Uterus (tissue), 4 donors: Measurements from ENCODE around the gene HES2. TPM values are rescaled to one million over a fixed set of nuclear protein-coding genes. Genes with fewer than 3 reads are reported as not detected.
"Not testable (repeated sequence)": the region's sequence is repeated elsewhere in the genome, so short reads cannot be mapped to it uniquely, and the experiment has no call there.

Experiments
- DNase-seq, 2 donors: peaks; one replicate each; pipeline ENCODE4 v3.0.0-alpha.2; 2019 to 2020
- H3K27ac ChIP-seq, 2 donors: fragments of 200-600 bp; sonication (generic); 1 replicate in 1 of 2; 2 replicates in 1 of 2; pipeline ENCODE4 v1.5.1; 2016 to 2018
- H3K27me3 ChIP-seq, 2 donors: fragments of 200-600 bp; sonication (generic); one replicate each; pipeline ENCODE4 v1.5.1; 2018 to 2019; ENCODE audit warnings: control low read depth in 1 of 2
- H3K36me3 ChIP-seq, 2 donors: fragments of 200-600 bp; sonication (generic); one replicate each; pipeline ENCODE4 v1.5.1; 2019; ENCODE audit warnings: control low read depth in 1 of 2
- H3K4me1 ChIP-seq, 2 donors: fragments of 200-600 bp; sonication (generic); one replicate each; pipeline ENCODE4 v1.5.1; 2018 to 2019; ENCODE audit warnings: control low read depth in 1 of 2
- H3K4me3 ChIP-seq, 2 donors: fragments of 200-600 bp; sonication (generic); 1 replicate in 1 of 2; 2 replicates in 1 of 2; pipeline ENCODE4 v1.5.1; 2018 to 2019; ENCODE audit warnings: mild to moderate bottlenecking in 1 of 2
- H3K9me3 ChIP-seq, 2 donors: fragments of 200-600 bp; sonication (generic); one replicate each; pipeline ENCODE4 v1.5.1; 2019; ENCODE audit warnings: control low read depth in 1 of 2
- CTCF ChIP-seq, 4 experiments: fragments of 200-600 bp in 2 of 4; fragments of 450-650 bp in 2 of 4; sonication (generic) in 2 of 4; IDR thresholded peaks; one replicate each; pipeline ENCODE4 v1.5.1; 2016 to 2019; ENCODE audit warnings: antibody characterized with exemption in 4 of 4, mild to moderate bottlenecking in 2 of 4, moderate library complexity in 1 of 4
- POLR2A ChIP-seq, 2 donors: fragments of 450-650 bp; IDR thresholded peaks; one replicate each; pipeline ENCODE4 v1.6.1; 2016; ENCODE audit warnings: antibody characterized with exemption in 2 of 2, mild to moderate bottlenecking in 1 of 2, moderate library complexity in 1 of 2
- intact Hi-C: fragments of 100-400 bp; cut with DNase I; formaldehyde crosslinking; loops from one replicate; pipeline ENCODE4 v1.15.1; 2023; ENCODE audit warnings: low total_unique reads
- total RNA-seq, 4 donors: library from RNA; depleted of rRNA in 3 of 4; stranded (reverse); fragments of >200 nt in 3 of 4; gene quantifications; one replicate each; pipeline versions ENCODE4 v1.1.0 to v1.2.4, GENCODE V29; 2014 to 2023
- donor health status: DM: yes; HTN: yes; CAD: no.

Gene HES2
- total RNA-seq, 4 donors from 2014 or later, result 0.21 TPM; not detected in 3

- Histone ChIP-seq H3K27me3 (no peaks in the 10 kb centered on the region), H3K36me3 (no peaks in the 10 kb centered on the region), H3K9me3 (no peaks in the 10 kb centered on the region), H3K4me1 (peaks cover 0 to 12% of the 10 kb centered on the region in 2 donors), H3K27ac (no peak overlapping the region), H3K4me3 (no peak overlapping the region)
- no peak for TF ChIP-seq CTCF (IDR thresholded peaks at IDR 0.05)
- no peak for TF ChIP-seq POLR2A (IDR thresholded peaks at IDR 0.05)
- intact Hi-C loops, result no loop called here
- no peak for DNase-seq
Observed at GRCh38 chr1:6459850-6460265, 40.1 kb upstream of the HES2 start.

DNA sequence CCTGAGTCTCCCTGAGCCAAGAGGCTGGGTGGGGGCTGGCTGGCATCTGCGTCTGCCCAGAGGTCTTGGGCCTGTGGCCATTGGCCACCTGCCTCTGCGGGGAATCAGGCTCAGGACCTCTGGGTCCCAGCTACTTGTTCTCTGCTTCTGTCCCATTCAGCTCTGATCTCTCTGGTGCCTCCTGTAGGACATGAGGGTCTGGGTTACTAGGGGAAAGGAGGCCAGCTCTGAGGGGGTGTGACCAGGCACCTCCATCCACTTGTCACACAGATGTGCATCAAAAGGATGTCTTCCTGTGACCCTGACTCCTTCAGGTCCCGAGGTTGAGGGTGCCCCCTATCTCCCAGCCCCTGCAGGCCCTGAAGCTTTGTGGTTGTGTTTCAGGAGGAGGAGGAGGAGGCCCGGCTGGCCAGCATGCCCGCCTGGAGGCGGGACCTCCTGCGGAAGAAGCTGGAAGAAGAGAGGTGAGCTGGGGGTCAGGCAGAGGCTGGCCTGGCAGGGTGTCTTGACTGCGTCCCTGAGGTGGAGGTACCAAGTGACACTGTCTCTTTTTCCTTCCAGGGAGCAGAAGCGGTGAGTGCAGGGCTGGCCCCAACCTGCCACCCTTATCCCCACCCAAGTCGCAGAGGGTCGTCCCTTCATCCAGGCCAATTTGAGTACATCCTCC, 37.2 kb upstream of the HES2 start:
- Histone ChIP-seq H3K4me1 (peaks cover 0 to 16% of the 10 kb centered on the region in 2 donors), H3K36me3 (no peaks in the 10 kb centered on the region), H3K9me3 (no peaks in the 10 kb centered on the region), H3K27ac (no peak overlapping the region), H3K27me3 (peaks cover 0 to 4% of the 10 kb centered on the region in 2 donors), H3K4me3 (no peak overlapping the region)
- intact Hi-C loops, result no loop called here
- TF ChIP-seq POLR2A (IDR thresholded peaks at IDR 0.05) (no peak), CTCF (IDR thresholded peaks at IDR 0.05) (no peak)
- no peak for DNase-seq

DNA sequence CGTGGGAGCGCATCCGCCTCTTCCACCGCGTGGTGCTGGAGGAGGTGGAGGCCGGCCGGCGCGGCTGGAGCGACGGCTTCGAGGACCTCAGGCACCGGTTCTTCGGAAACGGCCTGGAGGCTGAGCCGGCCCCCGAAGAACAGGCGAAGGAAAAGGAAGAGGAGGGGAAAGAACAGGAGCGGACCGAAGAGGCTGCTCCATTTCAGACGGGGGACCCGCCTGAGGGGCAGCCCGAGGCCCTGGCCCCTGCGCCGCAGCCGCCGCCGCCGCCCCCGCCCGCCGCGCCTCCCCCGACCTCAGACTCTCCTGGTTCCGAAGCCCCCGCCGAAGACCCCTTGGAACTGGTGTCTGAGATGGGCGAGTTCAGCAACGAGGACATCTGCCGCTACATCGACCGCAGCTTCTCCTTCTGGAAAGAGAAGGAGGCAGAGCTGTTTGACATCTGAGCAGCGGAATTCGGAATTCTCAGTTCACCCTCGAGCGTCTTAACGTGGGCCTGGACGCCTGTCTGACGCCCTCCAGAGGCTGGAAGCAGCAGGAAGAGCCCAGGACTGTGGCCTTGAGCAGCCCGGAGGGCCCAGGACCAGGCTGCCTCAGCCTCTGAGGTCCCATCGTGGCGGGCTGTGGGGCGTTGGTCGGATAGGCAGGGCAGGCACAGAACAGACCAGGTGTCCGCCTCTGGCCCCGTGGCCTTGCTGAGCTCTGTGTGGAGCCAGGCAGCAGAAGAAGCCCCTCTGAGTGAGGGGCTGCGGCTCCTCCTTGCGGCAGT, 36.2 kb upstream of the HES2 start:
- not testable (repeated sequence) for H3K27me3 ChIP-seq

DNA sequence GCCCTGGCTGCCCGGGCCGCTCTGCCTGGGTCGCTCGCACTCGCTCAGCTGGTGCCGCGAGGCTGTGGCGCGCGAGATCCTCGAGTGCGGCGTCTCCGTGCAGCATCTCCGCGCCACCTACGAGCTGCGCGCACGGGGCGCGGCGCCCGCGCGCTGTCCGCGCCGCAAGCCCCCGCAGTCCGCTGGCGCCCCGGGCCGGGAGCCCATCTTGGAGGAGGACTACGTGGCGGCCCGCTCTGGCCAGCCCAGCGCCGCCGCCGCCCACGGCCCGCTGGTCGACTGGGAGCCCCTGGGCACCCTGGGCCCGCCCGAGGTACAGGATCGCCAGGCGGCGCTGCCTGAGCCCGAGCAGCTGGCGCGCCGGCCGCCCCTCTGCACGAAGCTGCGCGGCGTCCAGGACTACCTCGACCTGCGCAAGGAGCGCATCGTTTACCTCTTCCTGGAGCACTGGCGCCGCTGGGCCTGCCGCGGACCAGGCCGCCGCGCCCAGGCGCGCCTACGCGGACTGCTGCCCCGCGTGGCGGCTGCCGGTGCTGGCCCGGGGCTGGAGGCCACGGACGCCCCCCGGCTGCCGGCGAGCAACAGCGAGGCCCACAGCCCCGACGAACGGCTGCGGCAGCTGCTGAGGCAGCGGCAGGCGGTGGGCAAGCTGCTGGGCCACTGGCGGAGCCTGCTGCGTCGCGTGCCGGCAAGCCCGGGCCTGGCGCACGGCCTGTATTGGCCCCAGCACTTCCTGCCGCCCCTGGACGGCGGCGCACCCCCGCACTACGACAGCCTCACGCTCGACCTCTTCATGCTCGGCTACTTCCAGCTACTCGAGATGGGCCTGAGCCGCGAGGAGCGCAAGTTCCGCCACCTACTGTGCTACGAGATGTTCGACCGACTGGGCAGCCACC, 35.4 kb upstream of the HES2 start:
- no peak for DNase-seq
- Histone ChIP-seq H3K4me1 (peaks cover 0 to 11% of the 10 kb centered on the region in 2 donors), H3K9me3 (no peaks in the 10 kb centered on the region), H3K27me3 (peaks cover 0 to 14% of the 10 kb centered on the region in 2 donors), H3K4me3 (no peak overlapping the region), H3K36me3 (no peaks in the 10 kb centered on the region), H3K27ac (no peak overlapping the region)
- no peak for TF ChIP-seq CTCF (IDR thresholded peaks at IDR 0.05)
- no peak for TF ChIP-seq POLR2A (IDR thresholded peaks at IDR 0.05)
- intact Hi-C loops, result no loop called here

More for the DNA sequence above, 36.2 kb upstream of the HES2 start:
- H3K9me3 ChIP-seq, intact Hi-C loops, H3K36me3 ChIP-seq, H3K4me3 ChIP-seq, H3K27ac ChIP-seq, DNase-seq: not testable (repeated sequence)
- H3K4me1 ChIP-seq, result peaks cover 0 to 16% of the 10 kb centered on the region in 2 donors

DNA sequence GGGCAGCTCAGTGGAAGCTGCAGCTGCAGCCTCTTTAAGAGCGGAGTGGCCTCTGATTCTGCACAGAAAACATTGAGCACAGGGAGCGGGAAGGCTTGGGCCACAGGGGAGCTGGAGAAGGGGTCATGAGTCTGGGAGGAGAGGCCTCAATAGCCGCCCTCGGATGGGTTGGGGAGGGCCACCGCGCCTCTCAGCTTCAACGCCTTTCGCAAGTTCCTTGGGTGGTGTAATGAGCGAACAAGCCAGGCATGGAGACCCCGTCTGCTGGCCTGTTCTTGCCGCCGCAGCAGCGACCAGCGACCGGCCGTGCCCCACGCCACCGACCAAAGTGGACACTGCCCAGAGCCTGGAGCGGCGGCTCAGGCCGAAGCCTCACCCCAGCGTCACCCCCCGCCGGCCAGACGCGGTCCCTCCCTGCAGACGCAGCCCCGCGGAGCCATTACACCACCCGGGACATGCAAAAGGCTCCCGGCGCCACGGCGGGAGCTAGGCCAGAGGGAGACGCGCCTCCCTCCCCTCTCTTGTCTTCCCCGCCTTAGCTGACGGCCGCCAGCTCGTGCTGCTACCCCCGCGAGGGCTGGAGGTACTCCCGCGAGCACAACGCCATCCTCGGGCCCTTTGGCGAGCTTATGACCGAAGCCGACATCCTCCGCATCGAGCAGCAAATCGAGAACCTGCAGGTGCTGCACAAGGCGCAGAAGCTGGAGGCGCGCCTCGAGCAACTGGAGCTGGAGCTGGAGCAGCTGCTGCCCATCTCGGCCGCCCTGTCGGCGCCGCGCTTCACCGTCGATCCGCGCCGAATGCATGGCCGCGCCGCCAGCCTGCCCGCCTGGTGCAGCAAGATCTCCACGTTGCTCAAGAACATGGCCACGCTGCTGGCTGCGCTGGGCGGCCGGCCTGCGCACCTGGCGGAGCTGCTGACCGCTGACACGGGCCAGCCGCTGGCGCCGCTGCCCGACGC, 34.5 kb upstream of the HES2 start:
- DNase-seq, intact Hi-C loops, H3K4me3 ChIP-seq, H3K9me3 ChIP-seq, H3K36me3 ChIP-seq, H3K27ac ChIP-seq: not testable (repeated sequence)
- Histone ChIP-seq H3K4me1 (peaks cover 0 to 10% of the 10 kb centered on the region in 2 donors), H3K27me3 (peaks cover 0 to 14% of the 10 kb centered on the region in 2 donors)
